Keratinocyte (primary cell): ENCODE results near the gene PLD2. TPM values are rescaled to one million over a fixed set of nuclear protein-coding genes. Genes with fewer than 3 reads are reported as not detected.

Source experiments
- DNase-seq: peaks from one replicate; pipeline ENCODE4 v3.0.0-alpha.2; 2011; ENCODE audit warnings: low read depth, missing footprints, low spot score
- FAIRE-seq: peaks from 2 replicates; lab custom pipeline; 2011; peaks lifted over from hg19 to GRCh38; lab: Jason Lieb, UNC
- H2AFZ ChIP-seq: 2 replicates; pipeline ENCODE4 v1.6.0; 2012; ENCODE audit warnings: low read length, control low read depth, inconsistent platforms; ENCODE audit not compliant: control insufficient read depth
- H3K27ac ChIP-seq: 2 replicates; pipeline ENCODE4 v1.5.1; 2011; ENCODE audit warnings: low read length; ENCODE audit not compliant: control insufficient read depth, insufficient read depth
- H3K27me3 ChIP-seq: 3 replicates; pipeline ENCODE4 v1.6.0; 2011; ENCODE audit warnings: low read length; ENCODE audit not compliant: control insufficient read depth, insufficient read depth; ENCODE audit errors: extremely low read depth
- H3K36me3 ChIP-seq, 2 experiments: 2 replicates in 1 of 2; 3 replicates in 1 of 2; pipeline ENCODE4 v1.5.1; 2011; ENCODE audit warnings: low read length in 2 of 2, mild to moderate bottlenecking in 1 of 2; ENCODE audit not compliant: control insufficient read depth in 2 of 2, insufficient read depth in 2 of 2; ENCODE audit errors: extremely low read depth in 1 of 2
- H3K4me1 ChIP-seq: 3 replicates; pipeline ENCODE4 v1.5.1; 2011; ENCODE audit warnings: low read length; ENCODE audit not compliant: control insufficient read depth, insufficient read depth; ENCODE audit errors: extremely low read depth
- H3K4me2 ChIP-seq: 3 replicates; pipeline ENCODE4 v1.6.0; 2011; ENCODE audit warnings: low read depth, low read length; ENCODE audit not compliant: control insufficient read depth, insufficient read depth; ENCODE audit errors: extremely low read depth
- H3K4me3 ChIP-seq, 3 experiments: fragments of 200-600 bp in 1 of 3; sonication (generic) in 1 of 3; 2 replicates in 2 of 3; 3 replicates in 1 of 3; pipeline ENCODE4 v1.5.1; 2011 to 2016; ENCODE audit warnings: low read length in 3 of 3, mild to moderate bottlenecking in 3 of 3, control low read depth in 2 of 3, inconsistent platforms in 1 of 3, low read depth in 1 of 3, mixed read lengths in 1 of 3, mixed run types in 1 of 3, moderate library complexity in 1 of 3; ENCODE audit not compliant: control insufficient read depth in 2 of 3, insufficient read depth in 2 of 3; ENCODE audit errors: extremely low read depth in 1 of 3
- H3K79me2 ChIP-seq: 2 replicates; pipeline ENCODE4 v1.6.0; 2012; ENCODE audit warnings: low read length; ENCODE audit not compliant: control insufficient read depth, insufficient read depth
- H3K9ac ChIP-seq: 3 replicates; pipeline ENCODE4 v1.6.0; 2011; ENCODE audit warnings: low read length; ENCODE audit not compliant: control insufficient read depth, insufficient read depth; ENCODE audit errors: extremely low read depth
- H3K9me1 ChIP-seq: 3 replicates; pipeline ENCODE4 v1.6.0; 2011; ENCODE audit warnings: low read length; ENCODE audit not compliant: control insufficient read depth, insufficient read depth; ENCODE audit errors: extremely low read depth
- H3K9me3 ChIP-seq: 2 replicates; pipeline ENCODE4 v1.5.1; 2012; ENCODE audit warnings: low read depth, low read length; ENCODE audit not compliant: control insufficient read depth
- H4K20me1 ChIP-seq: 3 replicates; pipeline ENCODE4 v1.6.0; 2011; ENCODE audit warnings: low read length; ENCODE audit not compliant: control insufficient read depth, insufficient read depth; ENCODE audit errors: extremely low read depth
- CTCF ChIP-seq, 3 experiments: IDR thresholded peaks in 1 of 3; conservative IDR thresholded peaks in 1 of 3; optimal IDR thresholded peaks in 1 of 3; 2 replicates in 2 of 3; 3 replicates in 1 of 3; pipeline versions ENCODE3 to v1.5.1; 2011; ENCODE audit warnings: low read length in 3 of 3, mild to moderate bottlenecking in 3 of 3, moderate library complexity in 2 of 3, control low read depth in 1 of 3, inconsistent platforms in 1 of 3; ENCODE audit not compliant: insufficient read depth in 2 of 3; ENCODE audit errors: extremely low read depth in 1 of 3
- EZH2 ChIP-seq: IDR thresholded peaks from one replicate; pipeline ENCODE4 v1.6.1; 2012; ENCODE audit warnings: inconsistent platforms, mild to moderate bottlenecking, low read length, moderate library complexity
- dilution Hi-C: fragments of 300-500 bp; cut with MboI; formaldehyde crosslinking; loops from one replicate; pipeline ENCODE4 v1.7.0; 2020; ENCODE audit warnings: low sequenced_read_pairs; ENCODE audit not compliant: extremely low pct_ligation_motif_present
- polyA plus RNA-seq, 5 experiments: library from polyadenylated mRNA; depleted of rRNA in 3 of 5; stranded (reverse) in 3 of 5; stranded (forward) in 1 of 5; unstranded in 1 of 5; fragments of >200 nt; gene quantifications; 1 replicate in 1 of 5; 2 replicates in 3 of 5; 3 replicates in 1 of 5; pipeline versions ENCODE4 v1.2.1 to v1.2.3, GENCODE V29; 2011 to 2012; ENCODE audit warnings: missing spikeins in 2 of 5, low read depth in 1 of 5, low replicate concordance in 1 of 5

Gene PLD2
- polyA plus RNA-seq, 1 donor (not counting 4 experiments of a cell fraction or from before 2014, with no cell fraction given) = 33.3 TPM

GRCh38 chr17:4786516-4786915 lies 20.4 kb upstream of the PLD2 start:
- dilution Hi-C loops = no loop called here

GRCh38 chr17:4788159-4788806 lies 18.7 kb upstream of the PLD2 start:
- Histone ChIP-seq H3K36me3 (no peaks in the 10 kb centered on the region), H3K9ac (peak overlapping the region; percentile 79), H3K4me1 (peaks cover 25% of the 10 kb centered on the region), H3K27me3 (peaks cover 11% of the 10 kb centered on the region), H2AFZ (peak overlapping the region; percentile 62), H3K9me1 (no peaks in the 10 kb centered on the region), H4K20me1 (no peaks in the 10 kb centered on the region), H3K4me2 (peak overlapping the region; percentile 90), H3K27ac (no peak overlapping the region), H3K9me3 (no peaks in the 10 kb centered on the region), H3K4me3 (peak overlapping the region; percentile 57 to 82 (median 68)), H3K79me2 (peaks cover 6% of the 10 kb centered on the region)
- dilution Hi-C loops = no loop called here
- TF ChIP-seq CTCF (optimal IDR thresholded peaks at IDR 0.05 in 1 of 3, IDR thresholded peaks at IDR 0.05 in 1 of 3, conservative IDR thresholded peaks at IDR 0.05 in 1 of 3; ENCODE audit: extremely low read depth in 1 of 3, insufficient read depth in 2 of 3, low read length in 3 of 3) (peak in 1 of 3 experiments; percentile 11), EZH2 (no peak)
- DNase-seq = no peak
- FAIRE-seq = no peak

More at GRCh38 chr17:4786516-4786915, 20.4 kb upstream of the PLD2 start:
- H3K9me1 ChIP-seq = no peaks in the 10 kb centered on the region
- H3K36me3 ChIP-seq = no peaks in the 10 kb centered on the region
- H3K4me3 ChIP-seq = no peak overlapping the region
- H3K27me3 ChIP-seq = peaks cover 21% of the 10 kb centered on the region
- H3K79me2 ChIP-seq = peaks cover 6% of the 10 kb centered on the region
- no peaks in the 10 kb centered on the region for H4K20me1 ChIP-seq
- H2AFZ ChIP-seq = no peak overlapping the region
- H3K9me3 ChIP-seq = no peaks in the 10 kb centered on the region
- peaks cover 25% of the 10 kb centered on the region for H3K4me1 ChIP-seq
- H3K4me2 ChIP-seq = peak overlapping the region; percentile 68
- no peak for TF ChIP-seq CTCF (optimal IDR thresholded peaks at IDR 0.05 in 1 of 3, IDR thresholded peaks at IDR 0.05 in 1 of 3, conservative IDR thresholded peaks at IDR 0.05 in 1 of 3; ENCODE audit: extremely low read depth in 1 of 3, insufficient read depth in 2 of 3, low read length in 3 of 3)
- TF ChIP-seq EZH2 = no peak
- FAIRE-seq (no peak), DNase-seq (no peak)
- no peak overlapping the region for H3K27ac ChIP-seq
- no peak overlapping the region for H3K9ac ChIP-seq
